ENCODE results near the gene STN1.
A peak's percentile ranks its signal among the peaks of the same experiment; 100 is the strongest.
"Not testable (repeated sequence)": the region's sequence is repeated elsewhere in the genome, so short reads cannot be mapped to it uniquely, and the experiment has no call there.

STN1 gene

DNA sequence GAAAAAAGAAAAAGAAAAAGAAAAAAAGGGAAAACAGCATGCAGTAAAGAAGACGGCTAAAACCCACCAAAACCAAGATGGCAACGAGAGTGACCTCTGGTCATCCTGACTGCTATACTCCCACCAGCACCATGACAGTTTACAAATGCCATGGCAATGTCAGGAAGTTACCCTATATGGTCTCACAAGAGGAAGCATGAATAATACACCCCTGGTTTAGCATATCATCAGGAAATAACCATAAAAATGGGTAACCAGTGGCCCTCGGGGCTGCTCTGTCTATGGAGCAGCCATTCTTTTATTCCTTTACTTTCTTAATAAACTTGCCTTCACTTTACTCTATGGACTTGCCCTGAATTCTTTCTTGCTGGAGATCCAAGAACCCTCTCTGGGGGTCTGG lies 72.6 kb downstream of the STN1 start:
- not testable (repeated sequence) for H3K4me3 ChIP-seq (ENCODE audit: low read length in 2 of 2); H3K9me3 ChIP-seq (ENCODE audit: control insufficient read depth in 2 of 2, low read length in 2 of 2); H3K9ac ChIP-seq (ENCODE audit: low read length in 2 of 2); H3K27ac ChIP-seq (ENCODE audit: low read length); H3K36me3 ChIP-seq (ENCODE audit: control insufficient read depth in 2 of 2, insufficient read depth in 2 of 2, low read length in 2 of 2); H3K27me3 ChIP-seq (ENCODE audit: control insufficient read depth in 1 of 2, insufficient read depth in 2 of 2, low read length in 2 of 2)
- peaks cover 28% of the 10 kb centered on the region for H3K4me1 ChIP-seq (ENCODE audit: control insufficient read depth, insufficient read depth, low read length)

DNA sequence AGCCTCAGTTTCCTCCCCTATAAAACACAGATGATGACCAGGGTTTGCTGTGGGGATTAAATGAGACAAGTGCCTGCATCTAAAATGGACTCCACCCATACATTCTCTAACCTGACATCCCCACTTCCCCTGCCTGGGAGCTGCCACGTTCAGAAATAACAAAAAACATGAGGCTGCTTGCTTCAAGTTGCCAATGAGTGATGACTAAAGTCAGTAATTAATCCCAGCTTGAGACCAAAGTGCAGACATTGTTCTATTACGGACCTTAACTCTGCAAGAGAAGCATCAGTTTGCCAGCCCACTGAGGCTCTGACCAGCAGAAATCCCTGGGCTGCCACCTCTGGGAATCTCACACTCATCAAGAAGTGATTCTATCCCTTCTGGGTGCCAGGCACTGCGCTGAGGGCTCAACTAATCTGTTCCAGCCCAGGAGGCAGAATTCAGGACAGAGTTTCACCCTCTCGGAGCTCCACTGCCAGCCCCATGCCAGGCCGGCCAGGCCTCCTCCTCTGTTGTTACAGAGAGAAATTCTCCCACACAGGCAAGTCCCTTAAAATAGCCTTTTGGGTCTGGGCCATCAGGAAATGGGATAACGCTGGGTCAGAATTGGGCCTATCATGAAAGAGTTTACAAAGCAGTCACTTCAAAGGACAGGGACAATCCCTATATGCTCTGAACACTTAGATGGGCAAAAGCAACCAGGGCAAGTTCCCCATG lies 74.0 kb downstream of the STN1 start:
- Histone ChIP-seq H3K36me3 (ENCODE audit: control insufficient read depth in 2 of 2, insufficient read depth in 2 of 2, low read length in 2 of 2) (no peaks in the 10 kb centered on the region), H3K27me3 (ENCODE audit: control insufficient read depth in 1 of 2, insufficient read depth in 2 of 2, low read length in 2 of 2) (no peaks in the 10 kb centered on the region), H3K4me3 (ENCODE audit: low read length in 2 of 2) (peak overlapping the region in 1 of 2 donors; percentile 29), H3K27ac (ENCODE audit: low read length) (peak overlapping the region; percentile 76), H3K9ac (ENCODE audit: low read length in 2 of 2) (peak overlapping the region; percentile 4 to 51), H3K4me1 (ENCODE audit: control insufficient read depth, insufficient read depth, low read length) (peaks cover 32% of the 10 kb centered on the region), H3K9me3 (ENCODE audit: control insufficient read depth in 2 of 2, low read length in 2 of 2) (no peaks in the 10 kb centered on the region)

DNA sequence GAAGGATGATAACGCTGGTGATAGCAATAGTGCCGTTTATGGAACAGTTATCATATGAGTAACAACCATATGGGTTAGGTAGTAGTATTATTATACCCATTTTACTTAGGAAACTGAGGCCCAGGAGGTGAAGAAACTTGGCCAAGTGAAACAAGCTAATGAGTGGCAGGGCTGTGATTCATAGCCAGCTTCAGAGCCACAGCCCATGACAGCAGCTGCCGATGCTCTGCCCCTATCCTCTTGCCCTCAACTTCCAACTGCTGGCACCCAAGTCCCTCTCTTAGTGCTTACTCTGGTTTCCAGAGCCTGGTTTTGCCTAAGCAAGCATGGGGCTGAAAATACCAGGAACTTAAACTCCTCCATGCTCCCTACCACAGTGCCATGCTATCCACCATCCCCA lies 74.9 kb downstream of the STN1 start:
- H3K9ac ChIP-seq (ENCODE audit: low read length in 2 of 2), result no peak overlapping the region
- no peak overlapping the region for H3K4me3 ChIP-seq (ENCODE audit: low read length in 2 of 2)
- peaks cover 37% of the 10 kb centered on the region for H3K4me1 ChIP-seq (ENCODE audit: control insufficient read depth, insufficient read depth, low read length)
- no peaks in the 10 kb centered on the region for H3K36me3 ChIP-seq (ENCODE audit: control insufficient read depth in 2 of 2, insufficient read depth in 2 of 2, low read length in 2 of 2)
- no peaks in the 10 kb centered on the region for H3K9me3 ChIP-seq (ENCODE audit: control insufficient read depth in 2 of 2, low read length in 2 of 2)
- no peaks in the 10 kb centered on the region for H3K27me3 ChIP-seq (ENCODE audit: control insufficient read depth in 1 of 2, insufficient read depth in 2 of 2, low read length in 2 of 2)
- H3K27ac ChIP-seq (ENCODE audit: low read length), result no peak overlapping the region

DNA sequence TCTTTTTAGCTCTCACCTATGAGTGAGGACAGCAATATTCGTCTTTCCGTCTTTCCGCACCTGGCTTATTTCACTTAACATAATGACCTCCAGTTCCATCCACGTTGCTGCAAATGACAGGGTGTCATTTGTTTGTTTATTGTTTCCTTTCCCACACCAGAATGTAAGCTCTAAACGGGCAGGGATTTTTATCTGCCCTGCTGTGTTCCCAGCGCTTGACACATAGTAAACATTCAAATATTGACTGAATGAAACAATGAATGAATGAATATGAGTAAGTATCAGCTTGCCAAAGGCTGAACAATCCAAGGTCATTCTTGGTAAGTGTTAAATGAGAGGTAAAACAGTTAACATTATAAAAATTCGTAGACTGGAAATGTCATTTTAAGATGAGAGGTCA lies 75.4 kb downstream of the STN1 start:
- Histone ChIP-seq H3K27ac (ENCODE audit: low read length) (no peak overlapping the region), H3K9ac (ENCODE audit: low read length in 2 of 2) (no peak overlapping the region), H3K36me3 (ENCODE audit: control insufficient read depth in 2 of 2, insufficient read depth in 2 of 2, low read length in 2 of 2) (no peaks in the 10 kb centered on the region), H3K4me1 (ENCODE audit: control insufficient read depth, insufficient read depth, low read length) (peaks cover 40% of the 10 kb centered on the region), H3K27me3 (ENCODE audit: control insufficient read depth in 1 of 2, insufficient read depth in 2 of 2, low read length in 2 of 2) (no peaks in the 10 kb centered on the region), H3K4me3 (ENCODE audit: low read length in 2 of 2) (no peak overlapping the region), H3K9me3 (ENCODE audit: control insufficient read depth in 2 of 2, low read length in 2 of 2) (no peaks in the 10 kb centered on the region)

DNA sequence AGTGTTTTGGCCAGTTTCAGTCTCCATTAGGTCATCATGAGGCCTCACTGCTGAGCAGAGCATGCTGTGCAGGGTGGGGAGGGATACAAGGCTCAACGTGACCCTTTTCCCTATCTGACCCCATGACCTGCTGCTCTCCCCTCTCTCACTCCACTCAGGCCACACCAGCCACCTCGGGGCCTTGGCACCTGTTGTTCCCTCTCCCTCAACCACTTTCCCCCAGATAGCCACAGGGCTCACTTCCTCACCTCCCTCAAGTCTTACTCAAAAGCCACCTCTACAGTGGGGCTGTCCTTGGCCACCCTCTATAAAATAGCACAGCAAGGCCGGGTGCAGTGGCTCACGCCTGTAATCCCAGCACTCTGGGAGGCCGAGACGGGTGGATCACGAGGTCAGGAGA lies 76.5 kb downstream of the STN1 start:
- H3K27ac ChIP-seq (ENCODE audit: low read length), result no peak overlapping the region
- H3K4me3 ChIP-seq (ENCODE audit: low read length in 2 of 2), result no peak overlapping the region
- H3K9ac ChIP-seq (ENCODE audit: low read length in 2 of 2), result no peak overlapping the region
- H3K27me3 ChIP-seq (ENCODE audit: control insufficient read depth in 1 of 2, insufficient read depth in 2 of 2, low read length in 2 of 2), result no peaks in the 10 kb centered on the region
- H3K4me1 ChIP-seq (ENCODE audit: control insufficient read depth, insufficient read depth, low read length), result peaks cover 38% of the 10 kb centered on the region
- no peaks in the 10 kb centered on the region for H3K36me3 ChIP-seq (ENCODE audit: control insufficient read depth in 2 of 2, insufficient read depth in 2 of 2, low read length in 2 of 2)
- H3K9me3 ChIP-seq (ENCODE audit: control insufficient read depth in 2 of 2, low read length in 2 of 2), result no peaks in the 10 kb centered on the region

DNA sequence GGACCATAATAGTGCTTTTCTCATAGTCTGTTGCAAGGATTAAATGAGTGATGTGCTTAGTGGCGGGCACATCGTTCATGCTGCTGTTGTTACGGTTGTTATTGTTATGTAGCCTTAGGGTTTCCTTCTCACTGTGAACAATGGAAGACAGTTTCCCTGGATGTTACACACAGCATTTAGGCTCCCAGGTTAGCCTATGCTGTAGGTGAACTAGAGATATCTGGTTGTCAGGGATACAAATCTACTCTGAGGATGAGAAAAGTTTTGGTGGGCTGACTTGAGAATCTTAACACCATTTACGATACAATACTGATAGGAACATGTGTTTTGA lies 77.3 kb downstream of the STN1 start:
- no peak overlapping the region for H3K9ac ChIP-seq (ENCODE audit: low read length in 2 of 2)
- no peaks in the 10 kb centered on the region for H3K27me3 ChIP-seq (ENCODE audit: control insufficient read depth in 1 of 2, insufficient read depth in 2 of 2, low read length in 2 of 2)
- no peak overlapping the region for H3K27ac ChIP-seq (ENCODE audit: low read length)
- no peaks in the 10 kb centered on the region for H3K9me3 ChIP-seq (ENCODE audit: control insufficient read depth in 2 of 2, low read length in 2 of 2)
- no peak overlapping the region for H3K4me3 ChIP-seq (ENCODE audit: low read length in 2 of 2)
- no peaks in the 10 kb centered on the region for H3K36me3 ChIP-seq (ENCODE audit: control insufficient read depth in 2 of 2, insufficient read depth in 2 of 2, low read length in 2 of 2)
- H3K4me1 ChIP-seq (ENCODE audit: control insufficient read depth, insufficient read depth, low read length), result peaks cover 37% of the 10 kb centered on the region

DNA sequence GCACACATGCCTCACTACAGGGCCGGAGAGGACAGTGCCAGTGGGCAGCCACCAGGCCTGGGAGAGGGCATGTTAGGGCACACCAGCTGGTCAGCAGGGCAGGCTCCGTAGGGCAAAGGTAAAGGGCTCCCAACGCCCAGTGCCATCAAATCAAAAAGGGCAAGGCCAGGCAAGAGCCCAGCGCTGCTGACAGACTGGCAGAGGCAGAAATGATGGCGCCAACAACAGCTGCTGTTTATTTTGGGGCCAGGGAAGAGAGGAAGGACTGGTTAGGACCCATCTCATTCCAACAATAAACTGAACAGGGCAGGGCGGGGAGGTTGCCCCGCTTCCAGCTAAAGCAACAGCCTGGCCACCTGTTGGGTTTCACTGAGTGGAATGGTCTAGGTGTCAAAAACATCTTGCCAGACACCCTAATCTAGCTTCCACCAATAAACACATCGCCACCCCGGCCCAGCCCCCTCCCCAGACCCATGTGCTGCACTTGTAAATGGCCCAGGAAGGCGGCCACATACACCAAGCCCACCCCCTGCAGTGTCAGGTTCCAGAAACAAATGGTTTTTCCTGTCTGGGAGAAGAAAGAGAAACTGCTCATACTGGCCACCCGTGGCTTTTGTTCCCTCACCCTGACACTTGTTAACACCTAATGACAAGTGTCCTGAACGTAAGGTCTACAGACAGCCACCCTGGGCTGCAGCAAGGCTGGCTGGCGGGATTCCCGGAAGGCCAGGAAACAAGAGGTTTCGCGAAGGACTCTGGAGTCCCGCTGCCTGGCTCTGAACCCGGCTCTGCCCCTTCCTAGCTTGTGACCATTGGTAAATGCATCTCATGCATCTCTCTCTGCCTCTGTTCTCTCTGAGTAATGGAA lies 77.9 kb downstream of the STN1 start:
- H3K9me3 ChIP-seq (ENCODE audit: control insufficient read depth in 2 of 2, low read length in 2 of 2), result no peaks in the 10 kb centered on the region

DNA sequence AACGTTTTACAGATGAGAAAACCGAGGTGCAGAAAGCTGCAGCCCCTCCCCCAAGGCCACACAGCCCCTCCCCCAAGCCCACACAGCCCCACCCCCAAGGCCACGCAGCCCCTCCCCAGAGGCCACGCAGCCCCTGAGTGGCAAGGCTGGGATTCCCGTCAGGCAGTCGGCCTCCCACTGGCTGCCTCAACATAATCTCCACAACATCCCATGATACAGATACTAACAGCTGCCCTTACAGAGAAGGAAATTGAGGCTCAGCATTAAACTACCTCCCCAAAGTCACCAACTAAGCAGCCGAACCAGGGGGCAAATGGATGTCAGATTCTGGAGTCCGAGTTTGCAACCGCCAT lies 78.5 kb downstream of the STN1 start:
- H3K9me3 ChIP-seq (ENCODE audit: control insufficient read depth in 2 of 2, low read length in 2 of 2), result no peaks in the 10 kb centered on the region
- no peak overlapping the region for H3K27ac ChIP-seq (ENCODE audit: low read length)
- H3K4me3 ChIP-seq (ENCODE audit: low read length in 2 of 2), result no peak overlapping the region
- no peaks in the 10 kb centered on the region for H3K36me3 ChIP-seq (ENCODE audit: control insufficient read depth in 2 of 2, insufficient read depth in 2 of 2, low read length in 2 of 2)
- peaks cover 46% of the 10 kb centered on the region for H3K4me1 ChIP-seq (ENCODE audit: control insufficient read depth, insufficient read depth, low read length)
- no peak overlapping the region for H3K9ac ChIP-seq (ENCODE audit: low read length in 2 of 2)
- no peaks in the 10 kb centered on the region for H3K27me3 ChIP-seq (ENCODE audit: control insufficient read depth in 1 of 2, insufficient read depth in 2 of 2, low read length in 2 of 2)

More for the DNA sequence above, 77.9 kb downstream of the STN1 start:
- Histone ChIP-seq H3K9ac (ENCODE audit: low read length in 2 of 2) (no peak overlapping the region), H3K4me1 (ENCODE audit: control insufficient read depth, insufficient read depth, low read length) (peaks cover 43% of the 10 kb centered on the region), H3K27me3 (ENCODE audit: control insufficient read depth in 1 of 2, insufficient read depth in 2 of 2, low read length in 2 of 2) (no peaks in the 10 kb centered on the region), H3K27ac (ENCODE audit: low read length) (no peak overlapping the region), H3K4me3 (ENCODE audit: low read length in 2 of 2) (no peak overlapping the region), H3K36me3 (ENCODE audit: control insufficient read depth in 2 of 2, insufficient read depth in 2 of 2, low read length in 2 of 2) (no peaks in the 10 kb centered on the region)

DNA sequence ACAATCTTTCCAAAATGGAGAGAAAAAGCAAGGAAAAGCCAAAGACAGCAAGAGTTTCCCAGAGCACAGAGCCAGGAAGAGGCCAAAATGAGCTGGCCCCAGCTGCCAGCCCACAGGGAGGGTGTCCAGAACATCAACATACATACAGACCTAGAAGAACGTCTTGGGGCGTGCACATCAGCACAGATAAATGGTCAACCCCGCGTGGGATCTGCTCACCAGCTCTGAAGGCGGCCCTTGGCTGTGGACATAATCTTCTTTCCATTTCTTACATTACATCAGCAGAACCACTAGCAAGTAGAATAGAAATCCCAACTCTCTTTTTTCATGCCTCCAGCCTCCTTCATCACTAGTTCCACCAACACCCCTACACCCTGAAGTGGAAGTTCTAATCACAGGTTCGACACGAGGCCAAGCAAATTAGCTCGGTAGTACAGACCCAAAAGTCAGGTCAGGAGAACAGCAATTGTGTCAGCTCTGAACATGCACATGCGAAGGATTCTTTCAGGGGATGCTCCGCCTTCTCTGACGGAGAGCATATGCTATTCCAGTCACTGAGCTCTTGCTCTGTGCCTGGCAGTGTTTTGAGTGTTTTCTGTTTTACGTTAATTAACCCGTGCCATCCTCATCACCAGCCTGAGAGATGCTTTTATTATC lies 79.0 kb downstream of the STN1 start:
- no peaks in the 10 kb centered on the region for H3K36me3 ChIP-seq (ENCODE audit: control insufficient read depth in 2 of 2, insufficient read depth in 2 of 2, low read length in 2 of 2)
- H3K9ac ChIP-seq (ENCODE audit: low read length in 2 of 2), result no peak overlapping the region
- H3K9me3 ChIP-seq (ENCODE audit: control insufficient read depth in 2 of 2, low read length in 2 of 2), result no peaks in the 10 kb centered on the region
- H3K27ac ChIP-seq (ENCODE audit: low read length), result no peak overlapping the region
- H3K4me3 ChIP-seq (ENCODE audit: low read length in 2 of 2), result no peak overlapping the region
- no peaks in the 10 kb centered on the region for H3K27me3 ChIP-seq (ENCODE audit: control insufficient read depth in 1 of 2, insufficient read depth in 2 of 2, low read length in 2 of 2)
- H3K4me1 ChIP-seq (ENCODE audit: control insufficient read depth, insufficient read depth, low read length), result peaks cover 46% of the 10 kb centered on the region

DNA sequence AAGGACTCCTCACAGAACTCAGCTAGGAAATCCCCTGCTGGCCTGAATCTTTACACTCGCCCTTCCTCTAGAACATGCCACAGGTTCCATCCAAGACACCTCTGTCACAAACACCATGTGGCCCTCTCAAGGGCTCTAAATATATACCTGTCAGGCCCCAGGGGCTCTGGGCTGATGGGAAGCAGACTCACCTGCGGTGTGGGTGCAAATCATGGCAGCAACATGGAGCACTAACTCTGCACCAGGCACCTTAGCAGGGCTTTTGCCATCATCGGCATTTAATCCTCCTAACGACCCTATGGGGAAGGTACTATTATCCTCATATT lies 80.0 kb downstream of the STN1 start:
- H3K9ac ChIP-seq (ENCODE audit: low read length in 2 of 2), result no peak overlapping the region
- no peaks in the 10 kb centered on the region for H3K36me3 ChIP-seq (ENCODE audit: control insufficient read depth in 2 of 2, insufficient read depth in 2 of 2, low read length in 2 of 2)
- H3K27me3 ChIP-seq (ENCODE audit: control insufficient read depth in 1 of 2, insufficient read depth in 2 of 2, low read length in 2 of 2), result no peaks in the 10 kb centered on the region
- no peaks in the 10 kb centered on the region for H3K9me3 ChIP-seq (ENCODE audit: control insufficient read depth in 2 of 2, low read length in 2 of 2)
- H3K27ac ChIP-seq (ENCODE audit: low read length), result no peak overlapping the region
- H3K4me3 ChIP-seq (ENCODE audit: low read length in 2 of 2), result no peak overlapping the region
- peaks cover 37% of the 10 kb centered on the region for H3K4me1 ChIP-seq (ENCODE audit: control insufficient read depth, insufficient read depth, low read length)
